Measurements from ENCODE around the gene UBTF. TPM values are rescaled to one million over a fixed set of nuclear protein-coding genes. Genes with fewer than 3 reads are reported as not detected.

The UBTF gene
- total and polyA plus RNA-seq, 9 of the 15 experiments (the other 6 are each of a cell fraction or from before 2014, with no cell fraction given): 1.2 to 113 (median 83.6) TPM

DNA sequence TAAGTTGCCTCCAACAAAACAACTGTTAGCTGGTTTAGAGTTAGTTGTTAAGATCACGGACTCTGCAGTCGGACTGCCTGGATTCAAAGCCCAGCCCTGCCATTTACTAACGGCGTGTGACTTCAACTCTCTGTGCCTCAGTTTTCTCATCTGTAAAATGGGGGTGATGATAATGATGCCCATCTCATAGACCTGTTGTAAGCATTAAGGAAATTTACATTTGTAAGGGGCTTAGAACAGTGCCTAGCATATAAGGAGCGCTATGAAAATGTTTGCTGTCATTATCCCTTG, 47.6 kb upstream of the UBTF start (continued):
- TF ChIP-seq, protein P1, sequence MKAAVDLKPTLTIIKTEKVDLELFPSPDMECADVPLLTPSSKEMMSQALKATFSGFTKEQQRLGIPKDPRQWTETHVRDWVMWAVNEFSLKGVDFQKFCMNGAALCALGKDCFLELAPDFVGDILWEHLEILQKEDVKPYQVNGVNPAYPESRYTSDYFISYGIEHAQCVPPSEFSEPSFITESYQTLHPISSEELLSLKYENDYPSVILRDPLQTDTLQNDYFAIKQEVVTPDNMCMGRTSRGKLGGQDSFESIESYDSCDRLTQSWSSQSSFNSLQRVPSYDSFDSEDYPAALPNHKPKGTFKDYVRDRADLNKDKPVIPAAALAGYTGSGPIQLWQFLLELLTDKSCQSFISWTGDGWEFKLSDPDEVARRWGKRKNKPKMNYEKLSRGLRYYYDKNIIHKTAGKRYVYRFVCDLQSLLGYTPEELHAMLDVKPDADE (conservative IDR thresholded peaks at IDR 0.05; ENCODE audit: control insufficient read depth, low read depth, low read length): no peak
- TF ChIP-seq, protein P2, sequence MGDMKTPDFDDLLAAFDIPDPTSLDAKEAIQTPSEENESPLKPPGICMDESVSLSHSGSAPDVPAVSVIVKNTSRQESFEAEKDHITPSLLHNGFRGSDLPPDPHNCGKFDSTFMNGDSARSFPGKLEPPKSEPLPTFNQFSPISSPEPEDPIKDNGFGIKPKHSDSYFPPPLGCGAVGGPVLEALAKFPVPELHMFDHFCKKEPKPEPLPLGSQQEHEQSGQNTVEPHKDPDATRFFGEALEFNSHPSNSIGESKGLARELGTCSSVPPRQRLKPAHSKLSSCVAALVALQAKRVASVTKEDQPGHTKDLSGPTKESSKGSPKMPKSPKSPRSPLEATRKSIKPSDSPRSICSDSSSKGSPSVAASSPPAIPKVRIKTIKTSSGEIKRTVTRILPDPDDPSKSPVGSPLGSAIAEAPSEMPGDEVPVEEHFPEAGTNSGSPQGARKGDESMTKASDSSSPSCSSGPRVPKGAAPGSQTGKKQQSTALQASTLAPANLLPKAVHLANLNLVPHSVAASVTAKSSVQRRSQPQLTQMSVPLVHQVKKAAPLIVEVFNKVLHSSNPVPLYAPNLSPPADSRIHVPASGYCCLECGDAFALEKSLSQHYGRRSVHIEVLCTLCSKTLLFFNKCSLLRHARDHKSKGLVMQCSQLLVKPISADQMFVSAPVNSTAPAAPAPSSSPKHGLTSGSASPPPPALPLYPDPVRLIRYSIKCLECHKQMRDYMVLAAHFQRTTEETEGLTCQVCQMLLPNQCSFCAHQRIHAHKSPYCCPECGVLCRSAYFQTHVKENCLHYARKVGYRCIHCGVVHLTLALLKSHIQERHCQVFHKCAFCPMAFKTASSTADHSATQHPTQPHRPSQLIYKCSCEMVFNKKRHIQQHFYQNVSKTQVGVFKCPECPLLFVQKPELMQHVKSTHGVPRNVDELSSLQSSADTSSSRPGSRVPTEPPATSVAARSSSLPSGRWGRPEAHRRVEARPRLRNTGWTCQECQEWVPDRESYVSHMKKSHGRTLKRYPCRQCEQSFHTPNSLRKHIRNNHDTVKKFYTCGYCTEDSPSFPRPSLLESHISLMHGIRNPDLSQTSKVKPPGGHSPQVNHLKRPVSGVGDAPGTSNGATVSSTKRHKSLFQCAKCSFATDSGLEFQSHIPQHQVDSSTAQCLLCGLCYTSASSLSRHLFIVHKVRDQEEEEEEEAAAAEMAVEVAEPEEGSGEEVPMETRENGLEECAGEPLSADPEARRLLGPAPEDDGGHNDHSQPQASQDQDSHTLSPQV (IDR thresholded peaks at IDR 0.05): no peak
- TF ChIP-seq SP1 (CRISPR knock-in tag; IDR thresholded peaks at IDR 0.05) (no peak), MAFF (IDR thresholded peaks at IDR 0.05; ENCODE audit: low read length) (no peak)

Measured in K562 (cell line).